Esophagus muscularis mucosa (tissue), 3 donors: ENCODE data around the gene KPNA1.

Source experiments
- CTCF ChIP-seq, 3 experiments: fragments of 200-600 bp in 2 of 3; fragments of 450-650 bp in 1 of 3; sonication (generic) in 2 of 3; IDR thresholded peaks; one replicate each; pipeline ENCODE4 v1.5.1; 2017 to 2019; ENCODE audit warnings: antibody characterized with exemption in 3 of 3, mild to moderate bottlenecking in 2 of 3, moderate library complexity in 1 of 3
- POLR2A ChIP-seq: fragments of 450-650 bp; IDR thresholded peaks from one replicate; pipeline ENCODE4 v1.6.1; 2017; ENCODE audit warnings: antibody characterized with exemption, moderate library complexity, mild to moderate bottlenecking, low read depth

GRCh38 chr3:122555275-122556071 is 40.7 kb upstream of the KPNA1 start:
- TF ChIP-seq CTCF (IDR thresholded peaks at IDR 0.05) (no peak), POLR2A (no peak)
